HG03064 (cell line): ENCODE measurements around the gene SSTR3.

ENCODE experiments used
- ATAC-seq: cut with Tn5 transposase; IDR thresholded peaks from one replicate; pipeline ENCODE4 v1.9.1; 2021; ENCODE audit warnings: low read depth; ENCODE audit not compliant: unreplicated experiment

The SSTR3 gene

GRCh38 chr22:37183432-37184379, 28.6 kb downstream of the SSTR3 start:
- ATAC-seq = no peak

- ATAC-seq = no peak
Measured at GRCh38 chr22:37182949-37183245, 29.4 kb downstream of the SSTR3 start.

- ATAC-seq = no peak
Measured at GRCh38 chr22:37182101-37182948, 30.0 kb downstream of the SSTR3 start.

- ATAC-seq = no peak
Measured at GRCh38 chr22:37181681-37182080, 30.6 kb downstream of the SSTR3 start.

GRCh38 chr22:37180531-37181231, 31.6 kb downstream of the SSTR3 start:
- ATAC-seq = no peak

- ATAC-seq = no peak
Measured at GRCh38 chr22:37179622-37180420, 32.5 kb downstream of the SSTR3 start.

- ATAC-seq = no peak
Measured at GRCh38 chr22:37179126-37179470, 33.2 kb downstream of the SSTR3 start.

GRCh38 chr22:37178350-37179125, 33.7 kb downstream of the SSTR3 start:
- no peak for ATAC-seq

GRCh38 chr22:37177755-37178154, 34.5 kb downstream of the SSTR3 start:
- ATAC-seq = no peak

GRCh38 chr22:37177221-37177620, 35.1 kb downstream of the SSTR3 start:
- ATAC-seq = no peak

GRCh38 chr22:37176464-37177061, 35.7 kb downstream of the SSTR3 start:
- no peak for ATAC-seq

GRCh38 chr22:37175414-37176281, 36.6 kb downstream of the SSTR3 start:
- ATAC-seq = no peak

- ATAC-seq = no peak
Measured at GRCh38 chr22:37174964-37175363, 37.3 kb downstream of the SSTR3 start.

- ATAC-seq = no peak
Measured at GRCh38 chr22:37173709-37174108, 38.6 kb downstream of the SSTR3 start.

GRCh38 chr22:37172266-37173245, 39.7 kb downstream of the SSTR3 start:
- ATAC-seq = no peak

GRCh38 chr22:37171662-37172061, 40.6 kb downstream of the SSTR3 start:
- ATAC-seq = no peak
